Measurements from ENCODE around the gene PARD3.

DNA sequence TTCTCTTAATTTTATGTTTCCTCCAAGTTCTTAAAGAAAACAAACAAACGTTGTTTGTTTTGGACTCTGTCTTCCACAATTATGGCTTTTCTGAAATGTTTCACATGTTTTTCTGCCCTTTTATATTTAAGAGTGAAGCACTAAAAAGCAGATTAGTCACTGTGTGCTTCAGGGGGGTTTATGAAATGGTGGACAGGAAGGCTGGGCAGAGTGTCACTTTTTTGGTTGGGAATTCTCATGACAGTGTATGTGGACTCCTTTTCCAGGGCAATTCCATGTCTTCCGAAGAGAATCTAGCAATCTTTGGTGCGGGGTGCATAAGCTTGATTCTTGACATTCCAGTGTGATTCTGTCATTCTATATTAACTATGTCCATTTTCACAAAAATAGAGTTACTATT is 669.4 kb downstream of the PARD3 start:
- TF ChIP-seq, protein P1, sequence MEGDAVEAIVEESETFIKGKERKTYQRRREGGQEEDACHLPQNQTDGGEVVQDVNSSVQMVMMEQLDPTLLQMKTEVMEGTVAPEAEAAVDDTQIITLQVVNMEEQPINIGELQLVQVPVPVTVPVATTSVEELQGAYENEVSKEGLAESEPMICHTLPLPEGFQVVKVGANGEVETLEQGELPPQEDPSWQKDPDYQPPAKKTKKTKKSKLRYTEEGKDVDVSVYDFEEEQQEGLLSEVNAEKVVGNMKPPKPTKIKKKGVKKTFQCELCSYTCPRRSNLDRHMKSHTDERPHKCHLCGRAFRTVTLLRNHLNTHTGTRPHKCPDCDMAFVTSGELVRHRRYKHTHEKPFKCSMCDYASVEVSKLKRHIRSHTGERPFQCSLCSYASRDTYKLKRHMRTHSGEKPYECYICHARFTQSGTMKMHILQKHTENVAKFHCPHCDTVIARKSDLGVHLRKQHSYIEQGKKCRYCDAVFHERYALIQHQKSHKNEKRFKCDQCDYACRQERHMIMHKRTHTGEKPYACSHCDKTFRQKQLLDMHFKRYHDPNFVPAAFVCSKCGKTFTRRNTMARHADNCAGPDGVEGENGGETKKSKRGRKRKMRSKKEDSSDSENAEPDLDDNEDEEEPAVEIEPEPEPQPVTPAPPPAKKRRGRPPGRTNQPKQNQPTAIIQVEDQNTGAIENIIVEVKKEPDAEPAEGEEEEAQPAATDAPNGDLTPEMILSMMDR (IDR thresholded peaks at IDR 0.05; ENCODE audit: insufficient read depth, low read depth, low read length): no peak
- TF ChIP-seq EZH2 (IDR thresholded peaks at IDR 0.05; ENCODE audit: insufficient read depth, low read length): no peak

Data from astrocyte (in vitro differentiated cells and primary cell).